EH (cell line): Measurements from ENCODE around the gene ASCC3.

Experiments
- DNase-seq: peaks from one replicate; pipeline ENCODE4 v3.0.0-alpha.2; 2015; ENCODE audit warnings: low read depth

The ASCC3 gene

GRCh38 chr6:100464903-100465700, 416.0 kb downstream of the ASCC3 start, which contains the start of gene SIM1:
Gene SIM1, minus strand, starts transcription at chr6:100464921. Its CDS starts 1,453 bp downstream, at chr6:100463468.
- peak; percentile 98 for DNase-seq

- peak; percentile 36 for DNase-seq
Measured at GRCh38 chr6:100464162-100464851, 416.8 kb downstream of the ASCC3 start.

DNA sequence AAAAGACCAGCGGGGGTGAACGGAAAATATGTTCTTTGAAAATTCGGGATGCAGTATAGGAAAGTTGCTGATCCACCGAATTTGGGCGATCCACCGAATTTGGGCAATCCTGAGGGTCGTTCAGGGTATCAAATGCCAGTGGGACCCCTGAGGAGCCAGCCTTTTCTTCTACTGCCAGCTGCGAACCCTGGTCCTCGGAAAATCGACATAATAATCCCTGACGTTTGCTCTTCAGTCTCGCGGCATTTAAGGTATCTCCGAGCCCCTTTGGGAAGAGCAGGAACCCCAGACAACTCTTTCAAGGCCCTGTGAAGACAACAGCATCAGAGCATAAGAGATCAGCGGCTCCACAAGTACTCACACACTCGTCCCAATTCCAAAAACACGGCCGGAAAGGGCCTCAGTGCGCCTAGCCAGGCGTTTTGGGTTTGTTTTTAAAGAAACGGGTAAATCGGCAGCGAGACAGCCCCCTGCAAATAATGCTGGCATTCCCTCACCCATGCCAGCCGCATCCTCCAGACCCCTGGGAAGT, 417.4 kb downstream of the ASCC3 start:
- DNase-seq: peak; percentile 58

- DNase-seq: peak; percentile 58
Measured at GRCh38 chr6:100462706-100463629, 418.2 kb downstream of the ASCC3 start.

DNA sequence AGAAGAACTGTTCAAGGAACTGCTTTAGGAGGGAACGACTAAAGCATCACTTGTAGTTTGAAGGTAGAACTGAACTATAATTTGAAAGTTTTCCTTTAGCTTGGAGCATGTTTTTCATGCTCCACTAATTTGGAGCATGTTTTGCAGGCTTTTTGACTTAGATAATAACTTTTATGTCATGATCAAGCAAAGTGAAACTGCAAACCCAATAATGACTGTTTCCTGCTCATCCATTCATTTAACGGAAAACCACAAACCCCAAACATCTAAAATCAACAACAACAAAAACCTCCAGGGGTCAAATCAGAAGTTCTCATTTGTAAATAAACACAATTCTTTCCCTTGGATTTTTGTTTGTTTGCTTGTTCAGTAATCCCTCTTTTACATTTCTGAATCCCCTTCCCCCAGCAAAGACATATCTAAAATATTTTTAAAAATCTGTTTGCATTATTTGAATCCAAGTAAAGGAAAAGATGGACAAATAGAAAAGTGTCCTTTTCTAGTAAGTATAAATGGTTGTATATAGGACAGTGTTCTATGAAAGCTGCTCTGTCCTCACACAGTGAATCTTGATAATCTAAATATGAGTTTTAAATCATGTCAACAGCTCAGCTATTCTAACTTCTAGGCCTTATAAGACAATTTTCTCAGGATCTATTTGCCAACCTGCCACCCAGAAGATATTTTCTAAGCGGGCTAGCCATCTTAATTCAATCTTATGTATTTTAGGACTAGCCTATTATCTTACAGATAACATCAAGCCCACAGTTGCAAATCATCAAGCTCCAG, 419.0 kb downstream of the ASCC3 start:
- peak; percentile 67 for DNase-seq

GRCh38 chr6:100461278-100461916, 419.7 kb downstream of the ASCC3 start:
- peak; percentile 72 for DNase-seq

- peak; percentile 83 for DNase-seq
Measured at GRCh38 chr6:100460650-100461204, 420.4 kb downstream of the ASCC3 start.

- peak; percentile 47 for DNase-seq
Measured at GRCh38 chr6:100459592-100460184, 421.4 kb downstream of the ASCC3 start.

DNA sequence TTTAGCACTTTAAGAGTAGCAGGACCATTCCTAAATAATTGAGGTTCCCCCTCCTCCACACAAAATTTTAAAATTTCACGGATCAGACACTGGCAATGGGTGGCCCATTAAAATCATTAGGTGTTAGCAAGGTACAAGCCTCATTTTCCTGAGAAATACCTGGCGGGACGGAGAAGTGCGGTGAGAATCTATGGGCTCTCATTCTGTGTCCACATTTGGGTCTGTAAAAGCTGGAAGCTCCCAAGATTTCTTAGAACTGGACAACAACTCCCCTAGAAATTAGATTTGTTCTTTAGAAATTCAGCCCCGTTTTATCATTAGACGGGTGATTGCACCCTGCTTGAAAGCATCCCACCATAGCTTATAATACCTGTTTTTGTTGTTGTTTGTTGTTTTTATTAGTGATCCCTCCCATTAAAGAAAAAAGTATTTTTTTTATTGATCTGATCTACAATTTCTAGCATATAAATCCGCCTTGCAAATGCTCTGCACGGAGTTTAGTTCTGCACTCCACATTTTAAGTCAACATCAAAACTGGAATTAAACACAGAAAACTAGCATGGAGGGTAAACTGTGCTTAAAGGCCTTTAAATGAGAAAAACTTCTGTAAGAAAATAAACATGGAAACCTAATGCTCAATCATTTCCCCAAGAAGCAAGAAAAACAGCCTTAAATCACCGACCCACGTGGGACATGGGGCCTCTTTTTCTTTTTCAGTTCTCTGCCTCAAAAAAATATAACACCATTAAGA, 422.1 kb downstream of the ASCC3 start:
- DNase-seq: peak; percentile 63
